Measurements from ENCODE around the gene PUSL1. TPM values are rescaled to one million over a fixed set of nuclear protein-coding genes. Genes with fewer than 3 reads are reported as not detected.

PUSL1 gene
- total and polyA plus RNA-seq, 2 of the 13 experiments (the other 11 are each of a cell fraction or from before 2014, with no cell fraction given) = 8.3 to 22.2 TPM

DNA sequence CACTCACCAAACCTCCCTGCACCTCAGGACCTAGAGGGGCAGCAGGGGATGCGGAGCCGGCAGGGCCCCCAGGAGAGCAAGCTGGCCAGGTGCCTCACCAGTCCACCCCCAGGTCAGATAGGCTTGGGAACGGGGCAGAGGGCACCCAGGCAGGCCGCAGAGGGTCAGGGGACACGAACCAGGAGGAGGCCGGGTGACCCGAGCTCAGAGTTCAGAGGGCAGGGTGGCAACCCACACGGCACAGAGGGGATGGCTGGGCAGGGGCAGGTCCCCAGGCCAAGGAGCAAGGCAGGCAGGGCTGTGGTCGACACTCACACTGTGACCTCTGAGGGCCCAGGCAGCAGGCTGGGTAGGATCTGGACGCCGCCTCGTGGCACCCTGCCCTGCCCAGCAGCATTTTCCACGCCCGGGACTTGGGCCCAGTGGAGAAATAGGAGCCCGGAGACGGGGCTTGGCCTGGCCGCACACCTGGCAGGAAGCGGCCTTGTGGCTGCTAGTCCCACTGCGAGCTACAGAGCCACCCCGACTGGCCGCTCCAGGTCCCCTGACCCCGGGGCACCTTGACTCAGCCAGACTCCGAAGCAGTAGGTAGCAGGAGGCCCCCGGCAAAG lies 35.5 kb downstream of the PUSL1 start (continued):
- no peak for TF ChIP-seq RARG (CRISPR knock-in tag; IDR thresholded peaks at IDR 0.05; ENCODE audit: low read depth)
- TF ChIP-seq HNF4A (CRISPR knock-in tag; IDR thresholded peaks at IDR 0.05) = peak; percentile 13; the same call in 1 of the 2 replicates
- 0 out of 2 replicates have a peak, but pooled peaks have one; percentile 40 for TF ChIP-seq RBFOX2 (IDR thresholded peaks at IDR 0.05; ENCODE audit: low read depth, low read length)
- no peak for TF ChIP-seq RCOR2 (CRISPR knock-in tag; IDR thresholded peaks at IDR 0.05)
- TF ChIP-seq, protein P1, sequence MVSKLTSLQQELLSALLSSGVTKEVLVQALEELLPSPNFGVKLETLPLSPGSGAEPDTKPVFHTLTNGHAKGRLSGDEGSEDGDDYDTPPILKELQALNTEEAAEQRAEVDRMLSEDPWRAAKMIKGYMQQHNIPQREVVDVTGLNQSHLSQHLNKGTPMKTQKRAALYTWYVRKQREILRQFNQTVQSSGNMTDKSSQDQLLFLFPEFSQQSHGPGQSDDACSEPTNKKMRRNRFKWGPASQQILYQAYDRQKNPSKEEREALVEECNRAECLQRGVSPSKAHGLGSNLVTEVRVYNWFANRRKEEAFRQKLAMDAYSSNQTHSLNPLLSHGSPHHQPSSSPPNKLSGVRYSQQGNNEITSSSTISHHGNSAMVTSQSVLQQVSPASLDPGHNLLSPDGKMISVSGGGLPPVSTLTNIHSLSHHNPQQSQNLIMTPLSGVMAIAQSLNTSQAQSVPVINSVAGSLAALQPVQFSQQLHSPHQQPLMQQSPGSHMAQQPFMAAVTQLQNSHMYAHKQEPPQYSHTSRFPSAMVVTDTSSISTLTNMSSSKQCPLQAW (CRISPR knock-in tag; IDR thresholded peaks at IDR 0.05) = no peak

GRCh38 chr1:1344655-1345361 lies 36.4 kb downstream of the PUSL1 start:
- 39% methylated on average over 5 of the region's 15 CpGs for WGBS (ENCODE audit: low lambda C conversion rate)
- Histone ChIP-seq H3K36me3 (replicated peaks in 1 of 2; ENCODE audit: control insufficient read depth in 1 of 2, insufficient read depth in 2 of 2, low read length in 2 of 2) (peaks cover 9 to 18% of the 10 kb centered on the region in 2 experiments), H3K27me3 (ENCODE audit: control insufficient read depth in 1 of 2, insufficient read depth in 2 of 2, low read length in 2 of 2) (no peaks in the 10 kb centered on the region), H3K9ac (ENCODE audit: insufficient read depth, low read depth, low read length) (peak overlapping the region; percentile 39), H3K9me3 (ENCODE audit: low read length) (no peaks in the 10 kb centered on the region), H2AFZ (ENCODE audit: low read length) (no peak overlapping the region), H3K27ac (ENCODE audit: extremely low read length, insufficient read depth, low read length) (peak overlapping the region; percentile 13), H3K4me3 (replicated peaks in 1 of 3; ENCODE audit: insufficient read depth in 1 of 3, low read depth in 2 of 3, low read length in 3 of 3) (peak overlapping the region in 1 of 3 experiments; percentile 38; a peak in 1 of 6 replicates), H3K4me2 (ENCODE audit: low read depth, low read length) (peak overlapping the region; percentile 57), H4K20me1 (ENCODE audit: insufficient read depth, low read length) (peaks cover 29% of the 10 kb centered on the region; the same call in 1 of the 2 replicates), H3K4me1 (ENCODE audit: insufficient read depth, low read length) (peaks cover 42% of the 10 kb centered on the region), H3K79me2 (ENCODE audit: insufficient read depth, low read length) (peaks cover 48% of the 10 kb centered on the region)
- ChIA-PET POLR2A (interaction anchor here (1.0 kb wide), 2 partner anchors 13 to 31 kb away, joined by 3 to 7 read pairs; partner anchors contain the start of gene AURKAIP1), CTCF (ENCODE audit: low intra/inter-chr PET ratio, low total read pairs) (interaction anchor here (2.5 kb wide), 1 partner anchor 27 kb away, joined by 11 read pairs; no protein-coding TSS in a partner anchor)
- FAIRE-seq (no peak), DNase-seq (ENCODE audit: low spot score) (no peak), ATAC-seq (peak; percentile 63)
- in situ Hi-C loops (cut with HindIII; ENCODE audit: extremely low pct_ligation_motif_present, low pct_unique_long_range_greater_than_20kb) (no loop called here), intact Hi-C loops (cut with micrococcal nuclease; ENCODE audit: unreplicated experiment) (loop anchor here (2.0 kb wide), 1 partner anchor 20 kb away; the partner anchor contains the start of genes CPTP and INTS11)
- BruUV-seq (replicated peaks) = no TSS peak
- TF ChIP-seq SP4 (CRISPR knock-in tag; IDR thresholded peaks at IDR 0.05) = peak; percentile 23; the same call in 1 of the 2 replicates
- TF ChIP-seq PATZ1 (CRISPR knock-in tag; IDR thresholded peaks at IDR 0.05) = peak; percentile 44; the same call in 1 of the 2 replicates
- TF ChIP-seq GABPB1 (CRISPR knock-in tag; IDR thresholded peaks at IDR 0.05) = peak; percentile 43; the same call in 1 of the 2 replicates
- TF ChIP-seq USF2 (IDR thresholded peaks at IDR 0.05; ENCODE audit: low read depth, low read length) = no peak
- TF ChIP-seq USF2 (CRISPR knock-in tag; IDR thresholded peaks at IDR 0.05; ENCODE audit: borderline replicate concordance) = no peak
- TF ChIP-seq, protein P2, sequence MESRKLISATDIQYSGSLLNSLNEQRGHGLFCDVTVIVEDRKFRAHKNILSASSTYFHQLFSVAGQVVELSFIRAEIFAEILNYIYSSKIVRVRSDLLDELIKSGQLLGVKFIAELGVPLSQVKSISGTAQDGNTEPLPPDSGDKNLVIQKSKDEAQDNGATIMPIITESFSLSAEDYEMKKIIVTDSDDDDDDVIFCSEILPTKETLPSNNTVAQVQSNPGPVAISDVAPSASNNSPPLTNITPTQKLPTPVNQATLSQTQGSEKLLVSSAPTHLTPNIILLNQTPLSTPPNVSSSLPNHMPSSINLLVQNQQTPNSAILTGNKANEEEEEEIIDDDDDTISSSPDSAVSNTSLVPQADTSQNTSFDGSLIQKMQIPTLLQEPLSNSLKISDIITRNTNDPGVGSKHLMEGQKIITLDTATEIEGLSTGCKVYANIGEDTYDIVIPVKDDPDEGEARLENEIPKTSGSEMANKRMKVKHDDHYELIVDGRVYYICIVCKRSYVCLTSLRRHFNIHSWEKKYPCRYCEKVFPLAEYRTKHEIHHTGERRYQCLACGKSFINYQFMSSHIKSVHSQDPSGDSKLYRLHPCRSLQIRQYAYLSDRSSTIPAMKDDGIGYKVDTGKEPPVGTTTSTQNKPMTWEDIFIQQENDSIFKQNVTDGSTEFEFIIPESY (CRISPR knock-in tag; IDR thresholded peaks at IDR 0.05) = peak; percentile 77
- no peak for TF ChIP-seq ZNF556 (CRISPR knock-in tag; IDR thresholded peaks at IDR 0.05; ENCODE audit: borderline replicate concordance)

Measured in HepG2 (cell line).